Muscle of arm (tissue), 12 donors: Measurements from ENCODE around the gene PRMT7. TPM values are rescaled to one million over a fixed set of nuclear protein-coding genes. Genes with fewer than 3 reads are reported as not detected.

ENCODE experiments used
- DNase-seq: peaks from one replicate; pipeline ENCODE4 v3.0.0-alpha.2; 2013
- polyA plus RNA-seq, 12 donors: library from polyadenylated mRNA; unstranded; fragments of 120-200 nt; gene quantifications; one replicate each; pipeline ENCODE4 v1.2.1, GENCODE V29; 2013; ENCODE audit not compliant: insufficient read length in 12 of 12

Gene PRMT7
- polyA plus RNA-seq, 12 donors = 33.0 to 56.0 (median 40.2) TPM; not detected in 1

DNA sequence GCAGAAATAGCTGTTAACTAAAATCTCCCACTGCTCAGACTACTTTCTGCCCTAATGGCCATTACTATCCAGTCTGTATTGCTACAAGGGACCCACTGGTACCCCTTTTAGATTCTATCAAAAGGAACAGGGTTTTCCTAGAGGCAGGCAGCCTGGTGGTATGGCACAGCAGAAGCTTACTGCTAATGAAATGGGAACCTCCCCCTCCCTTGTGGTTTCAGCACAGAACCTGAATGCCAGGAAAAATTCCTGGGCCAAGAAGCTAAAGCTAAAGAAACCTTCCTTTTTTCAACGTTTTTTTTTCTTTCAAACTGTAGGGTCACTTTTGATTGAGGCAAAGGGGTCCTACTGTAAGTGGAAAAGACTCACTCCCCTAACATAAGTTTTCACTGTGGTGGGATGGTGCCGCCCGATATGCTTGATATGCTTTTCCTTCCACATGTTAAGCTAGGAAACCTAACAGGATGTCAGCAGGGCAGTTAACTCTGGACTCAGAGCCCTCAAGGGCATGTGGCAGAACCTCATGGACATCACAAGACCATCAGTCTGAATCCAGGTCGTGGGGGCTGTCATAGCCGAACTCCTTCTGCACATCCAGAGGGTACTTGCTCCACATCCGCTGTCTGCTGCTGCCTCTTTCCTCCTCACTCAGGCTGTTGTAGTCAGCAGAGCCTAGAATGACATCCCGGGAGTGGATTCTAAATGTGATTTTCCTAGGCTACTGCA is 9.9 kb upstream of the PRMT7 start:
- no peak for DNase-seq

DNA sequence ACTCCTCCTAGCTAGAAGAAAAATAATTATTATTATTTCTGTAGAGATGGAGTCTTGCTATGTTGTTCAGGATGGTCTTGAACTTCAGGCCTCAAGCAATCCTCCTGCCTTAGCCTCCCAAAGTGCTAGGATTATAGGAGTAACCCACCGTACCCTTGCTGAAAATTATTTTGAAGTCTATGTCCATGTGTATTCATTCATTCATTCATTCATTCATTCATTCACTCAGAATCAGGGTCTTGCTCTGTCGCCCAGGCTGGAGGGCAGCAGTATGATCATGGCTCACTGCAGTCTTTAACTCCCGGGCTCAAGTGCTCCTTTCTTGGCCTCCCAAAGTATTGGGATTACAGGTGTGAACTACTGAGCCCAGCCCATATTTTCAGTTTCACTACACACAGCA is 4.2 kb upstream of the PRMT7 start:
- DNase-seq = no peak

DNA sequence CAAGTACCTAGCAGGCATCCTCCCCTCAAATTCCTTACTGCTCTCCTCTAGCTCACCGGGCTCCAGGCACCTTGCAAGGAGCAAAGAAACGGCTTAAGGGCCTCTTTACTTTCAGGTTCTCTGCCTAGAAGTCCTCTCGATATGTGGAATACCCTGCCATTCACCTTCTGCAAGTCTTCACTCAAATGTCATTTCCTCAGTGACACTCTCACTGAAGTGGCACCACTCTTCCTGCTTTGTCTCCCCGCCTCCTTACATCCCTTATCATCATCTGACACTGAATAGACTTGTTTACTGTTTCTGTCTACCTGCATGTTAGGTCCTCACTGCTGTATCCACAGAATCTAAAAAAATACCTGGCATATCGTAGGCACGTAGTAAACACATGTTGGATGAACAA is 1.0 kb upstream of the PRMT7 start:
- DNase-seq = no peak

DNA sequence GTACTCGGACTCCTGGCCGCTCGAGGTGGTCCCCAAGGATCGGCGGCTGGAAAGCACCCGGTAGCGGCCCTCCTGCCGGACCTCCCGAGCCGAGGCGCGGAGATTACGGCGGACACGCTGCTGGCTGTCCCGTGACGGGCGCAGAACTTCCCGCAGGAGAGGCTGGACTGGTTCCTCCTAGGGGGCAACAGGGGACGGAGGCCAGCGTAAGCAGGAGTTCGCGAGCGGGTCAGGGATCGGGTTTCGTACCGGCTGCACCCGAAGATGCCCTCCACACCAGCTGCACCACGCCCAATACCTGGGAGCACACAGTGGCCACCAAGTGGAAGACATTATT is 414 bp upstream of the PRMT7 start:
- DNase-seq = no peak

DNA sequence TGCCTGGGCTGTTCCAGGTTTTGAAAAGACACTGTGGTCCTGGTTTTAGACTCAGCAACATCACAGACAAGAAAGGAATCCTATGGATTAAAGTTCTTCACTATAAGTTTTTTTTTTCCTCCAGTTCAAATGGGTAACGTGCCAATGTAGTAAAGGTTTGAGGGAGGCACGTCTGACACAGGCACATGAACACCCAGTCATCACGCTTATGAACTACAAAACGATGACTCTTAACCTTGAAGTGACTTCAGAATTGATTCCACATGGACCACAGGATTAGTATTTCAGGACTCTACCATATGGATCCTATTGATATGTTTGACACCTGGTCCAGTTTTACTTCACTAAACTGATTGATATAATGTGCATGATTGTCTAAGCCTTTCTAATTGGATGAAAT is 2.3 kb downstream of the PRMT7 start:
- DNase-seq = no peak

DNA sequence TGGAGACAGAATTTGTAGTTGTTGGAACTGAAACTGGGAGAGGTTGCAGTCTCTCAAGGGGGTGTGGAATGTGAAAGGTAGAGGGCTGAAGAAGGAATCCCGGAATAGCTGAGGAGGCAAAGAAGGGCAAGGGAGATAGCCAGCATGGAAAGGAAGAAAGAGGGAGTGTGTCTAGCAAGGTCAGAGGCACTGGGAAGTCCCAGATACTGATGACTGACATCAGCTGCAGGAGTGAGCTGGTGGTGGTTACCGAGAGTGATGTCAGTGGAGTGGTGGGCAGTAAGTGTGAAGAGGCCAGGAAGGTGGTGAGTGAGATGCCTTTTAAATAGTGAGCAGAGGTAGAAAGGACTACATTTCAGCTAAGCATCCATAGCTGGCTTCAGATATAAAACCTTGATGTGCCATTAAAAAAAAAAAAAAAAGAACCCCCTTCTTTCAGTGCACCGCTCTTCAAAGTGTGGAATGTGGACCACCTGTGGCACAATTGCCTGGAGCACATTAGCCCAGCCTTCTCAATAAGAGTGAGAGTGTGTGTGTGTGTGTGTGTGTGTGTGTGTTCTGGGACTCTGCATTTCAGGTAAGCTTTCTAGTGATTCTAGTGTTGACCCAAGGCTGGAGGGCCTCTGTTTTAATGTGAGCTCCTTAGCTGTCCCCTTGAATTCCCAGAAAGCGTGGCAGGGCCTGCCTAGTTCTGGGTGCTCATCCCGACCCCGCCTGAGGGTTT is 8.5 kb downstream of the PRMT7 start:
- no peak for DNase-seq

DNA sequence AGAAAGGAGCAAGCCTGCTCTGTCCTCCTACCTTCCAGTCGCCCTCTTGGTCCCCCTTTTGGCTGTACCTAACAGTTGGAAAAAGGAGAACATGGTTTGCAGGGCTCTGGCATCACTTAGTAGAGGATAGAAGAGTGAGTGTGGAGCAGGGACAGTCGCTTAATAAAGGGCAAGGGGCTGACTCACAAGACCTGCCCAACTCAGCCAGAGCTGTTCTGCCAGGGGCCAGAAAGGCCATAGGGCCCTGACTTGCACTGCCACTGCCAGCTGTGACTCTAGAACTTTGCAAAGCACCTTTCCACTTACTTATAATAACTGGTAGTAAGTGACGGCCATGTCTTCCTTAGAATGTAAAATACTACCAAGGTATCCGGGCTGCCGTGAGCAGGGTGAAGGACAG is 13.5 kb downstream of the PRMT7 start:
- DNase-seq = no peak

DNA sequence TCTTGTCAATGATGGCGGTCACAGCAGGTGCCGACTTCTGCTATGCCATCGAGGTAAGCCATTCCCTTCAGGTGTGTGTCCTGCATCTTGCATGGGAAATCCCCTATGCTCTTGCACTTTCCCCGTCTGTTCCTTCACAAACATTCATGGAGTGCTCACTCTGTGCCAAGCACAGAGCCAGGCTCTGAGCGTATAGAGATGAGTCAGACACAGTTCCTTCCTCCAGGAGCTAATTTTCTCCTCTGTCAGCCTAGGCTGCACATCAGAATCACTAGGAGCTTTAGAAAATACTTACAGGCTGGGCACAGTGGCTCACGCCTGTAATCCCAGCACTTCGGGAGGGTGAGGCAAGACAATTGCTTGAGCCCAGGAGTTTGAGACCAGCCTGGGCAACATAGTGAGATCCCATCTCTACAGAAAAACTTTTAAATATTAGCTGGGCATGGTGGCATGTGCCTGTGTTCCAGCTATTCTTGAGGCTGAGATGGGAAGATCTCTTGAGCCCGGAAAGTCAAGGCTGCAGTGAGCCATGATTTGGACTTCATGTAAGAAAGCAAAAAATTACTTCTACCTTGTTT is 14.1 kb downstream of the PRMT7 start:
- DNase-seq = no peak

DNA sequence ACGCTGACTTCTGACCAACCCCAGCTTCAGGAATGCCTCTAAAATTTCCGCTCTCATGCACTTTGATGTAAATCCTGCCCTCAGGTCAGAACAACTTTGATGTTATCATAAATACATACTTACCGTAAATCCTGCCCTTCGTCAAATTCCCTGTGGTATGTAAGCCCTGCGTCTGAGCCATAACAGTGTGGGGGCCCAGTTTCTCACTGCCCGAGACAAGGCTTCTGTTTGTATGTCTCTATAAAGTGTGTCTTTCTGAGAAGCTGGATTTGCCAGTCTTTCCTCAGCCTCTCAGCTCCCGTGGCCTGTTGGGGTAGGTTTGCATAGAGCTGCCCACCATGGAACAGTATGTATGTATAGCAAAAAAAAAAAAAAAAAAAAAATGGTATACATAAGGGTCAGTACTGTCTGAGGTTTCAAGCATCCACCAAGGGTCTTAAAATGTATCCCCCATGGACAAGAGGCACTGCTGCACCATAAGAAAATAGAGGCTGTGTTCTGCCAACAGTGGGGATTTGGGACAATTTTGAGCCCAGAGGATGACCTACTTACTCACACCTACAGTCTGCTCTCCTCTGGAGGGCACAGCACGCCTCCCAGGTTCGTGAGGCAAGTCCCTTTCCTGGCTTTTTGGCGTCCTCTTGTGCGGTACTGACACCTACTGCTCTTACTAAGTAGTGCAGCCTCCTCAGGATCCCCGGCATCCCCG is 17.5 kb downstream of the PRMT7 start:
- peak; percentile 73 for DNase-seq

DNA sequence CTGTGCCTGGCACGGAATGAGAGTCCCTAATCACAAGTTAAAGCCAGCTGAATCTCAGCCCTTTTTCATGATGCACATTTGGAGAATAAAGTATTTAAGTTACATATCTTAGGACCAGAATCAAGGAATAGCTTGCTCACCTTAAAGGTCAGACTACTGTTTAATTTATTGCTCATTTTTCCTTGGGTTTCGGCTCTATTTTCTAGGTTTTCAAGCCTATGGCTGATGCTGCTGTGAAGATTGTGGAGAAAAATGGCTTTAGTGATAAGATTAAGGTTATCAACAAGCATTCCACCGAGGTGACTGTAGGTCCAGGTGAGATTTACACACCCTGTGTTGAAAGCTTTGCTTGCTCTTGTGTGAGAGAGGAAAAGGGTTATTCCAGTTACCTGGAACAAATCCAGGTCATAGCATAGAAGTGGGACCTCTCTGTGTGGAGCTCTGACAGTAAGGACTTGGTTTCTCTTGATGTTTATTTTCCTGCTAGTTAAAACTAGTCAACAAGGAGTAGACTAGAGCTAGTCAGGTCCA is 18.1 kb downstream of the PRMT7 start:
- no peak for DNase-seq

DNA sequence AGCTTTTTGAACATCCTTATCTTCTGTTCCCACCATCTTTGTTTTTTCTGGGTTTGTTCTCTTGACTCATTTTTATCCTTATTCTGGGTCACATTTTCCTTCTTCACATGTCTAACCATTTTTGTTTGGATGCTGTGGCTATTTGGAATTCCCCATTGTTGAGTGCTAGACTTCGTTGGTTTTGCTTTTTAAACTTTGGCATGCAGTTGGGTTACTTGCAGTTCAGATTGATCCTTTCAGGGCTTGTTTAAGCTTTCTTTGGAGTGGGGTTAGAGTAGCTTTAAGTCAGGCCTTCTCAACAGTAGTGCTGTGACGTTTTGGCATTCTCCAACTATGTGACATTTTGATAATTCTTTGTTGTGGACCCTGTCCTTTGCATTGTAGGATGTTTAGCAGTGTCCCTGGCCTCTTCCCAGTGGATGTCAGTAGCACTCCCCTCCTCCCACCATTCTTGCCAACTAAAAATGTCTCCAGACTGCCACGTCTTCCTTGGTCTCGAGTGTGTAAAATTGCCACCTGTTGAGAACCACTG is 21.1 kb downstream of the PRMT7 start:
- DNase-seq = no peak

DNA sequence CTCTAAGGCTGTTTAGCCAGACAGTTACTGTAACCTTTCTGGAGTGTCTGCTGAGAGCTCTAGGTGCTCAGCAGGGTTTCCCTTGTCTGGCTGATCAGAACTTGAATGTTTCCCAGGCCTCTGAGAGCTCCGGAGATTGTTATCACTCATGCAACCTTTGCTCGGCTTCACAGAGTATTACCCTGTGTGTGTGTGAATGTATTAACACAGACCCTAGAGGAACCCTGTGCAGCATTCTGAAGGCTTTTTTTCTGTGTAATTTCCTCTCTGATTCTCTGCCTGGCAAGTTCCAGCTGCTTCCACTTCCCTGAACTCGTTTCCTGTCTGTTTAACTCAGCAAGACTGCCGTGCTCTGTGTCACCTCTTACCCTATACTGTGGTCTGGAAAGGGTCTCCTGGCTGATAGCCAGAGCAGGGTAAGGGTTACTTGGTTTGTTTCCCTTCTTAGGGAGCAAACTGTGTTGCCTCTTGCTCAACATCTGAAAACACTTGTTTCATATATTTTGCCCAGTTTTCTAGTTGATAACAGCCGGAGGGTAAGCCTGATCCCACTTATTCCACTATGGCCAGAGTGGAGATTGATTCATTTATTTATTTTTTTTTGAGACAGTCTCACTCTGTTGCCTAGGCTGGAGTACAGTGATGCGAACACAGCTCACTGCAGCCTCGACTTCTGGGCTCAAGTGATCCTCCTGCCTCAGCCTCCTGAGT is 21.7 kb downstream of the PRMT7 start:
- DNase-seq = peak; percentile 54

DNA sequence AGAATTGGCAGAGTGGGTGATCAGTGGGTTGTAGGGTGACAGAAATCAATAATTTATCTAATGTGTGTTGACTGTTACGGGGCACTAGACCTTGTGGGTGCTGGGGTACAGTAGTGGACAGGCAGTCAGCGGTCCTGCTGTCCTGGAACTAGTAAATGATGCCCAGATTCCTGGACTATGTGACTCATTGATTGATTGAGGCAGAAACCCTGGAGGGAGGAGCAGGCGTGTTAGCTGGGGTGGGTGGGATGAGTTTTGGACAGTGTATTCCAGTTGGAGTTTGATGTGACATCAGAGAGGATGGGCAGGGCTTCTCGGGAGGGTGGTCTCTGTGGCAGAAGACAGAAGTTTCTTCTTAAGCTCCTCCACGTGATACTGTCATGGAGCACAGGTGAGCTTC is 24.4 kb downstream of the PRMT7 start:
- no peak for DNase-seq

DNA sequence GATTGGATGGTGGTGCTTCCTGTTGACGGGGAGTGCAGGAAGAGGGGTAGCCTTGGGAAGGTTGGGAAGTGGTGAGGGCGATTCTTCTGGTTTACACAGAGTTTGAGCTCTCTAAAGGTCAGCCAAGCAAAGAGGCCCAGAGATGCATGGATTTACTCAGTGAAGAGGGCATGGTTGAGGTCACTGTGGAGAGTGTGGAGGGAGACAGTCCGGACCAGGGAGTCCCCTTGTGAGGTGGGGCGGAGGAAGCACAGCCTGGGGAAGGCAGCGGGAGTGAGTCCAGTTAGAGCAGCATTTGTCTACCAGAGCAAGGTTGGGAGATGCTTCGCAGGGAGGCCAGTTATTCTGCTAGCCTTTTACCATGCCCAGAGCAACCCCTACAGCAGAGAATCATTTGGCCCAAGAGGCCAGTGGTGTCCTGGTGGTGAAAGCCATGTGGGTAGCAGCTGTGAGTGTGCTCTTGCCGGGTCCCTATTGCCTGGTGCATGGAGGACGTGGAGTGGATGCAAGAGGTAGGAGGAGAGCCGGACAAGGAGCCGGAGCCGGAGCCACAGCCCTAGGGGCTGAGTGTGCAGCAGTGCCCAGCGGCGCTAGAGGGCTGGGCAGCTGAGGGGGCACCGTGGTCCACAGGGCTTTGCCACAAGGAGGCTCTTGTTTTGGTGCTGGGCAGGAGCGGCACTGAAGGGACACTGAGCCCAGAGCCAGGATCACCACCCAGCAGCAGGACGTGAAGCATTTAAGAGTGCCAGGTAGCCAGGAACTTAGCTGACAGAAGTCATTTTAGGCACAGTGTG is 27.7 kb downstream of the PRMT7 start:
- no peak for DNase-seq

DNA sequence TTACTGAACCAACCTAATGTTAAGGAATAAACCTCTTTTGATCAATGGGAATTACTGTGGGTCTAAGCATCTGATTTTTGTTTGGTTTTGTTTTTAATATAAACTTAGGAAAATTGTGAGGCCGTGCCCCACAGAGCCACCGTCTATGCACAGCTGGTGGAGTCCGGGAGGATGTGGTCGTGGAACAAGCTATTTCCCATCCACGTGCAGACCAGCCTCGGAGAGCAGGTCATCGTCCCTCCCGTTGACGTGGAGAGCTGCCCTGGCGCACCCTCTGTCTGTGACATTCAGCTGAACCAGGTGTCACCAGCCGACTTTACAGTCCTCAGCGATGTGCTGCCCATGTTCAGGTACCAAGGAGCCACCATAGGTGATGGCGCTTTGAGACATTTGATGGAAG is 28.4 kb downstream of the PRMT7 start:
- DNase-seq = no peak

DNA sequence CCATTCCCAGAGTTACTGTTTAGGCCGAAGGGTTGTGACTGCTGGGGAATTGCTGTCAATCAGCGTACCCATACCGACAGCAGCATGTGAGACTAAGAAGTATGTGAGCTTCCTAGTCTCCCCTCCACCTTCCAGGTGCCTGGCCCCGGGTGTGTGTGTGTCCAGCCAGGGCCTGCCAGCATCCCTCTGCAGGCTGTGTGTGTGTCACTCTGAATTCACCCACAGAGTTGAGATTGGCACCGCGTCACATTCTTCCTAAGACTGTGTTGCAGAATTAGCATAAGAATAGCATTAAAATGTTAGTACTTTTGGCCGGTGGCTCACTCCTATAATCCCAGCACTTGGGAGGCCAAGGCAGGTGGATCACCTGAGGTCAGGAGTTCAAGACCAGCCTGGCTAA is 31.8 kb downstream of the PRMT7 start:
- no peak for DNase-seq

DNA sequence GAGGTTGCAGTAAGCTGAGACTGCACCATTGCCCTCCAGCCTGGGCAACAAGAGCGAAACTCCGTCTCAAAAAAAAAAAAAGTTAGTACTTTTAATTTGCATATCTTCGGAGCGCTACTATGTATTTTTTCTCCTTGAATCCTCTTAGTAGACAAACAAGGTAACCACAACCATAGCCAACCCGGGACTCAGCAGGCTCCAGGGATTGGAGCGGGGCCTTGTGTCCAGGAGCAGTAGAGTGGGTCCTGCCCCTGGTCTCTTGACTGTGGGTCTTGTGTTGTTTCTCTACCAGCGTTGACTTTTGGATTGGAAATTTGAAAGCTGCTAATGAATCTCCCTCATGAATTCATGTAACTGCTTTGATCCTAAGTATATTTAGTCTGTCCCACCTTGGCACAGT is 32.3 kb downstream of the PRMT7 start:
- DNase-seq = no peak

DNA sequence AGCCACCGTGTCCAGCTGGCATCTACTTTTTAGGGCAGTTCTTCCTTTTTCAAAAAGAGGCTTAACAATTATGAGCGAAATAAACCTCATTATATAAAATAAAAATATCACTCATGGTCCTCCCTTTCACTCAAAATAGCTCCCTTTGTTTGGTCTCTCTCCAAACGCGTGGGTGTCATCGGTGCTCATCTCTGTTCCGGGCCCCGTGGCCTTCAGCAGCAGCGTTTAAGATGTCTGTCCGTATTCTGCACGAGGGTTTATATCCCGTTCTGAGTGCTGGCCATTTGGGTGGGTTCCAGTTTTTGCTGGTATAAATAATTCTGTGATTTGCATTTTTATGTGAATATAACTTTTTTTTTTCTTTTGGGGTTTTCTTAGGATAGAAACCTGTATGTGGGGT is 33.4 kb downstream of the PRMT7 start:
- DNase-seq = no peak

DNA sequence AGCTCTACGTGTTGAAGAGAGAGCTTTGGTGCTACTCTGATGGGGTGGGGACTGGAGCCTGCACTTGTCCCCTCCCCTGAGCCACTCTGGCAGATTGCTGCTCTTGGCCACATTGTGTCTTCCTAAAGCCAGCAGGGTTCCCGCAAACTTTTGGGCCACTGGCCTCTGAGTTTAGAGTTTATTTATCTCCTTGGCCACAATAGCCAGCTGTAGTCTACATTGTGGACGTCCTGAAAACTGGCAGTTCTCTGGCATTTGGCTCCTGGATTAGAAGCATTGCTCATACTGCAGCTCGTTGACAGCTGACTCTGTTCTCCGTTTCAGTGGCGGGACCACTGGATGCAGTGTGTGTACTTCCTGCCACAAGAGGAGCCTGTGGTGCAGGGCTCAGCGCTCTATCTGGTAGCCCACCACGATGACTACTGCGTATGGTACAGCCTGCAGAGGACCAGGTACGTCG is 34.6 kb downstream of the PRMT7 start:
- no peak for DNase-seq

DNA sequence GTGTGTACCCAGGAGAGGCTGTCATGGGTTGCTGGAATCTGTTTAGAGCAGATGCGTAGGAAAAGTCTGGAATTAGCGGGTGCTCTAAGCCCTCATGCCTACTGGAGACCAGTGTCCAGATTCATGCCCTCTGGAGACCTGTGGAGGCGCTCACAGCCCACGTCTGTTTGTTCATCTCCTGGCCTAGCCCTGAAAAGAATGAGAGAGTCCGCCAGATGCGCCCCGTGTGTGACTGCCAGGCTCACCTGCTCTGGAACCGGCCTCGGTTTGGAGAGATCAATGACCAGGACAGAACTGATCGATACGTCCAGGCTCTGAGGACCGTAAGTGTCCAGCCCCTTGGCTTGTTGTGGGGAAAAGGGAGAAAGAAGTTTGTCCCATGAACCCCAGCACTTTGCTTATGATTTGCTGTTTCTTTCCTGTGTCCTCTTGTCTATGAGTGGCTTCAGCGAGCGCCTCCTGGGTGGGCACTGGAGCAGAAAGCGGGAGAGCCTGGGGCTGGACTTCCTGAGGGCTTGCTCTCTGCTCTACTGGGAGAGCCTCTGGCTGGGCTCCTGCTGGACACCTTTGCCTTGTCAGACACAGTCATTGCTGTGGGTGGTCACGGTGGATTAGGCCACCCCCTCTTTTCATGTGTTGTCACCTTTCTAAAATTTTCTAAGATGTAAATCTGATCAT is 35.3 kb downstream of the PRMT7 start:
- DNase-seq = no peak
